T-helper 1 cell treated with Interleukin-12 subunit alpha and Interleukin-12 subunit beta and Interleukin-4 antibody, amounts not matched to agents 30 ng/mL and 1 ng/mL, for 36 hours (primary cell): ENCODE results near the gene PI4KB. TPM values are rescaled to one million over a fixed set of nuclear protein-coding genes. Genes with fewer than 3 reads are reported as not detected.

Experiments
- intact Hi-C: fragments of 100-400 bp; cut with micrococcal nuclease; formaldehyde crosslinking; loops from one replicate; pipeline ENCODE4 v1.15.1; 2024
- total RNA-seq: library from RNA; stranded (reverse); gene quantifications from 2 replicates; pipeline ENCODE4 v1.2.3, GENCODE V29; 2022

PI4KB gene
- total RNA-seq, 1 donor from 2014 or later = 85.5 TPM

GRCh38 chr1:151346769-151347522, 19.7 kb upstream of the PI4KB start, which contains the start of gene RFX5:
RFX5 (minus strand) TSS chr1:151347252; CDS start chr1:151346320, 932 bp downstream.
- intact Hi-C loops = loop anchor here (1.0 to 5.0 kb wide), 19 partner anchors 20 to 985 kb away; partner anchors contain the start of genes ARNT, C2CD4D, CGN and LYSMD1

DNA sequence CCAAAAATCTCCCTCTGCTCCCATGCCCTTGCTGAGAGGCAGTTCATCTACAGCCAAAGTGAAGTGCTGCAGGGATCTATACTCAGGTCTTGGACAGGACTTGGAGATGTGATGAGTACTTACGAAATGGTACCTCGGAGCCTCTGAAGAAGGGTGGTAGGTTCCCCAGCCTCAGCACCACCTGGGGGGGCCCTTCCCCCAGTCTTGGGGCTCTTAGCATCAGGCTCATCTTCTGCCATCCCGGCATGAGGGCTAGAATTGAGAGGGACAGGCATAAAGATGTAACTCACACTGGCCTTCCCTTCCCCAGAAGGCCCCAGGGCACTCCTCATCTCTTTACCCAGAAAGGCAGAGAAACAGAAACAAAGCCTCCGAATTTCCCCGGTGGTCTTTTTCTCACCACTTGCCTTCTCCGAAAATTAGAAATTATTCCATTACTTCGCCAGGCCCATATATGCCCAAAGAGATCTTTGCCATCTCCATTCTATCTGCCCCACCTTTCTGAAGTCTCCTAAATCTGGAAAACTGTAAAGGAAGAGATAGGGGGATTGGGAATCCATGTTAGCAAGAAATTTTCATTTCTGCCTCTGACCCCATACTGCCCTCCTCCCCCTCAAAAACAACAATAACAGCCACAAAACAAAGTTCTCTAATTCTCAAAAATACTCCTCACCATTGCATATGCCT, 19.0 kb upstream of the PI4KB start:
- intact Hi-C loops = loop anchor here (2.0 to 5.0 kb wide), 9 partner anchors 147 to 984 kb away; partner anchors contain the start of genes ARNT, C2CD4D, PIP5K1A and PRUNE1

GRCh38 chr1:151344291-151344690, 17.1 kb upstream of the PI4KB start:
- intact Hi-C loops = no loop called here

GRCh38 chr1:151343587-151343986, 16.4 kb upstream of the PI4KB start:
- intact Hi-C loops = no loop called here

GRCh38 chr1:151342569-151342968, 15.4 kb upstream of the PI4KB start:
- intact Hi-C loops = no loop called here

- intact Hi-C loops = no loop called here
These were observed 14.8 kb upstream of the PI4KB start for GRCh38 chr1:151342021-151342420.

DNA sequence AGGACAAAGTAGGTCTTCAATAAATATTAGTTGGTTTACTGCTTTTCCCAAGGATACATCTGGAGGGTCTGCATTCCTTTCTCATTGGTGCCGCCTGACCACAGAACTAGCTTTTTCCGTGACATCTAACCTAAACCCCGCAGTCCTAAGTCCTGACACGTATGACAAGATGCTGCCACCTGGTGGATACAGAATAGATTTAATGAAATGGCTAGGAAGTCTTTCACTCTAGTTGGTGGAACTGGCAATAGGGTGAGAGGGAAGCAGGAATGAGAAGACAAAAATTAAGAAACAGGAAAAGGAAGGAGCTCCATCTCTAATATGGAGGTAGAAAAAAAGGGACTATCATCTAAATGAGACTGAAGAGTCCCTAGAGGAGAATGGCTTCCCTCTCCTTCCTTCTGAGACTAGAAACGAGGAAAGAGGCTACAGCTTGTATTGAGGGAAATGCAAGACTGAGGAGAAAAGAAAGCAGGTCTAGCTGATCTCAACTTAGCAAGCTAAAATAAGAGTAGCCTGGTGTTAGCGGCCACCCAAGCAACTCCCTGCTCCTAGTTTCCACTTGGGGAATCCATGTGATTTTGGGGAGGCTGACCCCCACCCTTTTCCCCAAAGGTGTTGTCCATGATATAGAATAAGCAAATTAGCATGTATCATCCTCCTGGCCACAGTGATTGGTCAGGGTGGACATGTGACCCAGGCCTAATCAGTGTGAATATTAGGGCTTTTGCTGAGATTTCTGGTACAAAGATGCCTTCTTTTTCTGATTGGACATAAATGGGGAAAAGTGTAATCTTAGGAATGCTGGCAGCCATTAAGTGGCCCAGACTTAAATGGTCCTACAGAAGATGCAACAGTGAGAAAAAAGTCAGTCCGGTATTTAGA, 13.9 kb upstream of the PI4KB start:
- intact Hi-C loops = loop anchor here (1.0 to 2.0 kb wide), 6 partner anchors 14 to 242 kb away; partner anchors contain the start of gene PI4KB

DNA sequence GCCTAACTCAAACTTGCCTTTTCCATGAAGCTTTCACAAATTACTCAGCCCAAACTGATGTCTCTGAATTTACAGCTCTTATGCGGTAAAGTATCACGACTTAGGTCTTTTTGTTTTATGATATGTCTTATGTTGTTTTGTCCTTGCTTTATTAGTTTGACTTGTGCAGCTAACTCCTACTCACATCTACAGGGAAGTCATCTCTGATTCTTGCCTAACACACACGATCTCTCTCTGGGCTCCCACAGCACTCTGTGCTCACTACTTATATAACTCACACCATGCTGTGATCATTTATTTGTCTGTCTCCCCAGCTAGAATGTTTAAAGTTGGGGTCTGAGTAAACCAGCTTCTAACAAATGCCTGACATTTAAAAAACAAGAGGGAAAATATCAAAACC, 9.3 kb upstream of the PI4KB start:
- intact Hi-C loops = no loop called here

- intact Hi-C loops = no loop called here
These were observed 7.6 kb upstream of the PI4KB start for GRCh38 chr1:151334822-151335221.

GRCh38 chr1:151327903-151328674, 873 bp upstream of the PI4KB start:
- intact Hi-C loops = loop anchor here (1.0 kb wide), 11 partner anchors 13 to 435 kb away; partner anchors contain the start of genes GABPB2, MRPL9, PSMB4 and RFX5

- intact Hi-C loops = loop anchor here (1.0 kb wide), 11 partner anchors 15 to 437 kb away; partner anchors contain the start of genes GABPB2, MRPL9, PSMB4 and RFX5
These were observed 495 bp downstream of the PI4KB start for GRCh38 chr1:151326619-151327222.

- intact Hi-C loops = no loop called here
These were observed 1.4 kb downstream of the PI4KB start for GRCh38 chr1:151325646-151326429.

DNA sequence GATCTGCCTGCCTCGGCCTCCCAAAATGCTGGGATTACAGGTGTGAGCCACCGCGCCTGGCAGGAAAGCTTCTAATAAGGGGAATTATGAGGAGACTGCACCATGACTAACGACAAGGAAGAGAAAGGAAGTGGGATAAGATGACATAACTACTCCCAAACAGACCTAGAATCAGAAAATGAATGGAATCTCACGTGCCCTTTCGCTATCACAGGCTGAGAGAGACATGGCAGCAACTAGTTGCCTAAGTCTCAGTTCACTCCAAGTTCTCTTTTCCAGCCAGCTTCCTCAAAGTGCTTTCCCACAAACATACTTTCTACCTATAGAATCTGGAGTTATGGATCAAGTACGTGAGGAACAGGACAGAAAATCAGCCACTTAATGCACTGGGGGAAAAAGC, 2.0 kb downstream of the PI4KB start:
- intact Hi-C loops = no loop called here

GRCh38 chr1:151324390-151324930, 2.8 kb downstream of the PI4KB start:
- intact Hi-C loops = no loop called here

DNA sequence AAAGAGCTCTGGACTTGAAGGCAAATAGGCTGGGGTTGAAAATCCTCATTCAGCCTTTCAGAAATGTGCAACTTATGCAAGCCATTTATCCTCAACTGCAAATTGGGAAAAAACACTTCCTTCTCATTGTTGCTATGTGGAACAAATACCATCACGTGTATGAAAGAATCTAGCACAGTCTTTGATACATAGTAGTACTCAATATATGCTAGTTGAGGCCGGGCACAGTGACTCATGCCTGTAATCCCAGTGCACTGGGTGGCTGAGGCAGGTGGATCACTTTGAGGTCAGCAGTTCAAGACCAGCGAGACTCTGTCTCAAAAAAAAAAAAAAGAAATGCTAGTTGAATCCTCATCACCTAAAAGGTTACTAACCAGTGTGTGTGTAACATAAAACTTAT, 8.2 kb downstream of the PI4KB start:
- intact Hi-C loops = no loop called here

DNA sequence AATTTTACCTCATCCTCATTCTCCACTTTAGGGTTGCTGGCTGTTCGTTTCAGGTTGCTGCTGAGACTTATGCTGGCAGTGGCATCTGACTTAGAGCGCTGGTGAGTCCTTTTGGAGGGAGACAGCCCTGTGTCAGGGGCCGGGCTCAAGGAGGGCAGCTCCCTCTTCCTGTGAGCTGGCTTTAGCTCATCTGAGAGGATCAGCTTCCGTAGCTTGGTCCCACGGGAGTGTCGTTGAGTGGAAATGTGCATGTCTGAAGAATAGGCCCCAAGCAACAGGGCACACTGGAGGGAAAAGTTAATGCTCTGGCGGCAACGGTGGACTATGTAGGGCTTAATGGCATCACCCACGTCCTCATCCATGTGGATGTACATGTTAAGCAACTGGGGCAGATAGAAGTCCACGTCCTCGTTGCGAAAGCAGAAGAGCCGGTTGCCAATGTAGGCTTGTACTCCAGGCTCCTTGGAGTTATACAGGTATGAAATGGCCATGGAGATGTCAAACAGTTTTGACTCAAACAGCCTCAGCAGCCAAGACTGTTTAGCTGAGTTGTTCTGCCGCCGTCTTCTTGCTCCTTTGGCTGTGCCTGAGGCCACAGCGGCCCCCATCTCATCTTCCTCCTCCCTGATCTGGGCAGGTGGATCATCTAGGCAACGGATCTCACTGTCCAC, 11.5 kb downstream of the PI4KB start:
- intact Hi-C loops = no loop called here

DNA sequence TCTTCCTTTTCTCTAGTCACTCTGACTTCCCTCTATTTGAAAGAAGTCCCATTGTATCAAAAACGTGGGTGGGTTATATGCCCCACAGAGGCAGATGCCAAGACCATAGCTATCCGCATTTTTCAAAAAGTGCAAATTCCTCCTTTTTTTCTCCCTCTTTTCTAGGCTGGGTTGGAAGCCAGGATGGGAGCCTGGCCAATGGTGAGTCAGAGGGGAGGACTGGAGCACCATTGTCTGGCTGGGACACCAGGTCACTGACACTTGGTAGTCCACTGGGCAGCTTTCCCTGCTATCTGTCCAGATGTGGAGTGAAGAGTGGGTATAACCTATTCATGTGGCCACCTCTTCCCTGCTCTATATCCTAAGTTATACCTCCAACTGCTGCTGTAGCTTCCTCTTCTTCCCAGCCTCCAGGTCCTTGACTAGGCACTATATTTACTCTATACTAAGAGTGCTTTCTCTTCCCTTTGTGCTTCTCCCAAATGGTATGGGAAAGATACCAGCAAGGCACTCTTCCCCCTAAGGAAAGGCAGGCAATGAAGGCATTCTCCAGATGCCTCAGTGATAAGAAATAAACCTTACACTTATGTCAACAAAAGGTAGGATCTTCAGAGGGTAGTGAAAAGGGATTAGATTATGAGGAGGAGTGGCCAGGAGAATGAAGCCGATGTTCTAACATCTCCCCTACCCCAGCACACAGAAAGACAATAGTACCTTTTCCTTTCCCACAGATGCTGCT, 12.9 kb downstream of the PI4KB start:
- intact Hi-C loops = no loop called here

DNA sequence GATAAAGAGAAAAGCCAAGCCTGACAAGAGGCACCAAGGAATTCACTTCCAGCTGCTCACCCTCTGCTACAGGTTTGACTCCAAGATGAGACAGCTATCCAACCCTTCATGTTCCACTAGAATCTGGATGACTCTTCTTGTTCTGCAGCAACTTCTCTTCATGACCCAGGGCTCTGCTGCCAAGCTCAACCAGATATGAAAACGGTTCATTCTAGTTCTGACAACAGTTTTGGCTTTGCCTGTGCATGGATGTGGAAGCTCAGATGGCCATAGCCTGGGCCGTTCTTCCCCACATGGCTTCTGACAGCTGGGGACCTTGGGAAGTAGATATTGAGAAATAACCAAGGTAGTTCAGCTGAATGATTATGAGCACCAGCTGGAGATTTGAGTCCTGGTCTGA, 13.7 kb downstream of the PI4KB start:
- intact Hi-C loops = no loop called here
